Nephron (organoid): ENCODE measurements around the gene NDUFB3.

Experiments used
- H3K27ac Mint-ChIP-seq, 3 experiments: 2 replicates each; pipeline ENCODE4 v1.8.0; 2020; ENCODE audit warnings: mixed read lengths in 3 of 3, mild to moderate bottlenecking in 2 of 3, moderate library complexity in 1 of 3
- H3K27me3 Mint-ChIP-seq: 2 replicates; pipeline ENCODE4 v1.8.0; 2021; ENCODE audit warnings: low read depth, mild to moderate bottlenecking, moderate library complexity, mixed read lengths
- H3K36me3 Mint-ChIP-seq: 2 replicates; pipeline ENCODE4 v1.8.0; 2020; ENCODE audit warnings: low read depth, mixed read lengths
- H3K4me1 Mint-ChIP-seq: 2 replicates; pipeline ENCODE4 v1.8.0; 2020; ENCODE audit warnings: mixed read lengths
- H3K4me3 Mint-ChIP-seq, 3 experiments: 2 replicates each; pipeline ENCODE4 v1.8.0; 2020; ENCODE audit warnings: mild to moderate bottlenecking in 3 of 3, mixed read lengths in 3 of 3, moderate library complexity in 2 of 3
- H3K9me3 Mint-ChIP-seq: 2 replicates; pipeline ENCODE4 v1.8.0; 2020; ENCODE audit warnings: mixed read lengths
- CTCF ChIP-seq, 3 experiments: fragments of 200-600 bp; sonication (generic); IDR thresholded peaks; one replicate each; pipeline ENCODE4 v1.5.0; 2021; ENCODE audit warnings: antibody characterized with exemption in 3 of 3; ENCODE audit not compliant: unreplicated experiment in 3 of 3

NDUFB3 gene

GRCh38 chr2:201074996-201075395, 3.2 kb downstream of the NDUFB3 start:
- H3K4me1 Mint-ChIP-seq, result peaks cover 27% of the 10 kb centered on the region
- H3K27ac Mint-ChIP-seq, result no peak overlapping the region
- H3K27me3 Mint-ChIP-seq, result no peaks in the 10 kb centered on the region
- TF ChIP-seq CTCF (IDR thresholded peaks at IDR 0.05; ENCODE audit: unreplicated experiment in 3 of 3), result no peak
- H3K9me3 Mint-ChIP-seq, result no peaks in the 10 kb centered on the region
- H3K4me3 Mint-ChIP-seq, result peak overlapping the region; percentile 41 to 80 (median 42)
- H3K36me3 Mint-ChIP-seq, result peaks cover 6% of the 10 kb centered on the region

GRCh38 chr2:201084863-201085262, 13.1 kb downstream of the NDUFB3 start:
- TF ChIP-seq CTCF (IDR thresholded peaks at IDR 0.05; ENCODE audit: unreplicated experiment in 3 of 3), result no peak
- Mint-ChIP-seq H3K9me3 (no peaks in the 10 kb centered on the region), H3K4me3 (no peak overlapping the region), H3K27ac (no peak overlapping the region), H3K36me3 (peaks cover 50% of the 10 kb centered on the region), H3K27me3 (no peaks in the 10 kb centered on the region), H3K4me1 (no peaks in the 10 kb centered on the region)

- Mint-ChIP-seq H3K27me3 (no peaks in the 10 kb centered on the region), H3K36me3 (peaks cover 26% of the 10 kb centered on the region), H3K27ac (no peak overlapping the region), H3K4me1 (no peaks in the 10 kb centered on the region), H3K9me3 (no peaks in the 10 kb centered on the region), H3K4me3 (no peak overlapping the region)
- no peak for TF ChIP-seq CTCF (IDR thresholded peaks at IDR 0.05; ENCODE audit: unreplicated experiment in 3 of 3)
These were observed 18.8 kb downstream of the NDUFB3 start for GRCh38 chr2:201090574-201090973.

- Mint-ChIP-seq H3K4me1 (no peaks in the 10 kb centered on the region), H3K27me3 (no peaks in the 10 kb centered on the region), H3K27ac (no peak overlapping the region), H3K36me3 (peaks cover 7% of the 10 kb centered on the region), H3K9me3 (no peaks in the 10 kb centered on the region), H3K4me3 (no peak overlapping the region)
- no peak for TF ChIP-seq CTCF (IDR thresholded peaks at IDR 0.05; ENCODE audit: unreplicated experiment in 3 of 3)
These were observed 21.8 kb downstream of the NDUFB3 start for GRCh38 chr2:201093573-201093972.

- H3K9me3 Mint-ChIP-seq, result no peaks in the 10 kb centered on the region
- no peaks in the 10 kb centered on the region for H3K36me3 Mint-ChIP-seq
- no peak overlapping the region for H3K4me3 Mint-ChIP-seq
- no peaks in the 10 kb centered on the region for H3K27me3 Mint-ChIP-seq
- H3K4me1 Mint-ChIP-seq, result no peaks in the 10 kb centered on the region
- no peak overlapping the region for H3K27ac Mint-ChIP-seq
- TF ChIP-seq CTCF (IDR thresholded peaks at IDR 0.05; ENCODE audit: unreplicated experiment in 3 of 3), result no peak
These were observed 28.7 kb downstream of the NDUFB3 start for GRCh38 chr2:201100497-201100896.

GRCh38 chr2:201105759-201106158, 34.0 kb downstream of the NDUFB3 start:
- H3K9me3 Mint-ChIP-seq, result no peaks in the 10 kb centered on the region
- H3K27ac Mint-ChIP-seq, result no peak overlapping the region

More at GRCh38 chr2:201105759-201106158, 34.0 kb downstream of the NDUFB3 start:
- Mint-ChIP-seq H3K4me1 (no peaks in the 10 kb centered on the region), H3K36me3 (no peaks in the 10 kb centered on the region), H3K4me3 (no peak overlapping the region), H3K27me3 (peaks cover 3% of the 10 kb centered on the region)
- TF ChIP-seq CTCF (IDR thresholded peaks at IDR 0.05; ENCODE audit: unreplicated experiment in 3 of 3), result no peak
